Superior temporal gyrus (tissue), 1 donor: Measurements from ENCODE around the gene ZP1.
A peak's percentile ranks its signal among the peaks of the same experiment; 100 is the strongest.

Experiments
- DNase-seq: peaks from one replicate; pipeline ENCODE4 v3.0.0-alpha.2; 2016; ENCODE audit errors: extremely low spot score

The ZP1 gene

DNA sequence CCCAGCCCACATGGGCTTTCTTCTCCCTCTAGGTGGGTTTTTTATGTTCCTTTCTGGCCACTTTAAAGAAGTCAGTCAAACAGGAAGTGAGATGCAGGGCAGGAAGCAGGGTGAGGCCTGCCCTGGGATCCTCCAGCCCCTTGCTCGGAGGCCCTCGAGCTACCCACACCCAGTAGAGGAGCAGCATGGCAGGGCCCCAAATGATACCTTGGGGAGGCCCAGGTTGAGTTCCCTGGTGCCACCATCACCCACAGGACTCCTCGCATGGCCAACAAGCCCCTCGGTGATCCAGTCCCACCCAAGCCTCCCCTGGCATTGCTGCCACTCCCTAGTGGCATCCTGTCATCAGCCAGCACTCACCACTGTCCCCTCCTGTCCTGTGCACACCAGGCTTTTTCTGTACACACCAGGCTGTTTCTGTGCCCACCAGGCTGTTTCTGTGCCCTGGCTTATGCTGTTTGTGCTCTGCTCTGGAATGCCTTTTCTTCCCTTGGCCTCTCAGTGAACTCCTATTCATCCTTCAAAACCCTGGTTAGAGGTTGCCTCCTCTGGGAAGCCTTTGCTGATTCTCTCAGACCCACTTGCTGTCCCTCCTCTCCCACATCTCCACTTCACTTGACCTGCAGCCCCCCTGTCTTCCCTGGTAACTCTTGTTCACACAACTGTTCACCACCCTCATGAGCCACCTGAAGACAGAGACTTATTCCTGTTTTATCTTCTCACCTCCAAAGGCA lies 8.4 kb upstream of the ZP1 start:
- DNase-seq, result no peak

GRCh38 chr11:60859616-60860250 lies 7.6 kb upstream of the ZP1 start:
- DNase-seq, result peak; percentile 77

DNA sequence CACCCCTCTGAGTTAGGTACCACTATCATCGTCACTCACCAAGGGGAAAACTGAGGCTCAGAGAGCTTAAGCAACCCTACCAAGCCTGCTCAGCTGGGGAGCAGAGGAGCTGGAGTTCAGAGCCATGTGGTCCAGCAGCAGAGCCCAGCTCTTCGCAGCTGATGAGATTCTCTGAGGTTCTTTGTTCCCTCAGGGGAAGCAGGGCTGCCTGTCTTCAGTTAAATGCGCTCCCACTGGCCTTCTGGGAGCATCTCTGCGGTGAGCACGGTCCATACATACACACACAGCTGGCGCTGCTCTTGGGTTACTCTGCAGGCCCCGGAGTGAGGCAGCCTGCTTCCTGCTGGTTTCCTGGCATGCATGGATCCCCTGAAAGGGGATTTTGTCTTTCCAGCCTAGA lies 6.4 kb upstream of the ZP1 start:
- DNase-seq, result no peak

DNA sequence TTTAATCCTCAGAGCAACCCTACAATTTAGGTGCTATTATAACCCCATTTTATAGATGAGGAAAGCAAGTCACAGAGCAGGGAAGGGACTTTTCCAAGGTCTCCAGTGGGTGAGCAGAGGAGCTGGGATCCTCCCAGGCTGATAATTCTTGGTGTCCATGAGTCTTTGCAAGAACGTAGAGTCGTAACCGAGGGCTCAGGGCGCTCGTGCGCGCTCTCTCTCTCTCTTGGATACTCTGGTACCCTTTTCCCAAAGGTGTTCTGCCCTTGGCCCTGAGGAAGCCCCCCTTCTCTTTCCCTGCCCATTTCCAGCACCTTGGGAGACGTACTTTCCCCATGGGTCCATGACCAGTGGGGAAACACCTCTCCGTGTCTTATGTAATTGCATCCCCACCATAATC lies 5.2 kb upstream of the ZP1 start:
- no peak for DNase-seq

DNA sequence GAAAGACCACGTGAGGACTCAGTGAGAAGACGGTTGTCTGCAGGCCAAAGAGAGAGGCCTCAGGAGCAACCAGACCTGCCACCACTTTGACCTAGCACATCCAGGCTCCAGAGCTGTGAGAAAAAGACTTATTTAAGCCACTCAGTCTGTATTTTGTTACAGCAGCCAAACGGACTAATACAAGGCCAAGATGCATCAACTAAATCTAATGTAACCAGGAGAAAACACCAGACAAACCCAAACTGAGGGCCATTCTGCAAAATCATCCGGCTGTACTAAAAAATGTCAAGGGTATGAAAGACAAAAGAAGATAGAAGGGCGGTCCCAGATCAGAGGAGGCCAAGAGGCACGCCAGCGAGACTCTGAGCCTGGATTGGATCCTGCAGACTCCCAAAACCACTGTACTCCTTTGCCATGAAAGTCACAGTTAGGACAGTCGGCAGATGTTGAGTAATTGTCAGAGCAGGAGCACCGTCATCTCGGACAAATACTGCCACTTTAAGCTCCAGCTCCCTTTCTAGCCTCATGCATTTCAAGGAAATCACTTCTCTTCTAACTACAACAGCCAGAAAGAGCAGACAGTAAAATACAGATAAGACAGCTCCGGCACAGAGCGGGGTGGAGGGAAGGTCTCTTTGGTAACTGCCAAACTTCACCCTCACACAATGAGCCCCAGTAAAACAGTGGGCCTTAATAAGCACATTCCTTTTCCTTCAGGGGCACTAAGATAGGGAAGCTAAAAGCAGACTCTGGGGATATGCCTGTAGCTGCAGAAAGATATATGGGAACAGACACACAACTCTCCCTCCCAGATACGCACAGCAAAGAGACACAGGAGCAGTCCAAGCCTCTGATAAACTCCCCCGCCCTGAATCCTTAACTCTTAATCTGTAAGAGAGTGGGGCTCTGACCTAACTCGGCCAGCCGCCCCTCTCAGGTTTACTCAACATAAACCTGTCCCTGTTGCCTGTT lies 3.5 kb upstream of the ZP1 start:
- DNase-seq, result no peak

DNA sequence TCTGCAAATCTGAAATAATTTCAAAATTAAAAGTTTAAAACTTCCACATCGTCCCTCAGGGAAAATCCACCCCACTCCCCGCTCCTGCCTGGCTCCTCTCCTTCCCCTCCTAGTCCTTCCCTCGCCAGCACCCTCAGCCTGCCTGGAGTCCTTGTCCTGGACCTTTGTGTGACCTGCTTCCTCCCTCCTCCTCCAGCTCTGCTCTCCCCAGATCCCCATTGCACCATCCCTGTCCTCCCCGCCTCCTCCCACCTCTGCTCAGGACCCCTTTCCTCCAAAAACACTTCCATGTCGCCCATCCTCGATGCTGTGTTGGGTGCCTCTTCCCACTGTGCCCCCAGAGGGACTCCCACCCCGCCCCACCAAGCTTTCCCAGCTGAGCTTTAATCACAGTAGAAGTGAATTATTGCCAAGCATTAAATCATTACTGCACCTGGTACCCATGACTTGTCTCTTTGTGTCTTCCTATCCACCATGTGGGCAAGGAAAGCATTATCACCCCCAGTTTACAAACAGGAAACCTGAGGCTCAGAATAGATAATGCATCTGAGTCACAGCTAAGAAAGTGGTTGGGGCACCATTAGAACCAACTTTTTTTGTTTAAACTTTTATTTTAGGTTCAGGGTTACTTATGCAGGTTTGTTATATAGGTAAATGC lies 2.4 kb upstream of the ZP1 start:
- no peak for DNase-seq

DNA sequence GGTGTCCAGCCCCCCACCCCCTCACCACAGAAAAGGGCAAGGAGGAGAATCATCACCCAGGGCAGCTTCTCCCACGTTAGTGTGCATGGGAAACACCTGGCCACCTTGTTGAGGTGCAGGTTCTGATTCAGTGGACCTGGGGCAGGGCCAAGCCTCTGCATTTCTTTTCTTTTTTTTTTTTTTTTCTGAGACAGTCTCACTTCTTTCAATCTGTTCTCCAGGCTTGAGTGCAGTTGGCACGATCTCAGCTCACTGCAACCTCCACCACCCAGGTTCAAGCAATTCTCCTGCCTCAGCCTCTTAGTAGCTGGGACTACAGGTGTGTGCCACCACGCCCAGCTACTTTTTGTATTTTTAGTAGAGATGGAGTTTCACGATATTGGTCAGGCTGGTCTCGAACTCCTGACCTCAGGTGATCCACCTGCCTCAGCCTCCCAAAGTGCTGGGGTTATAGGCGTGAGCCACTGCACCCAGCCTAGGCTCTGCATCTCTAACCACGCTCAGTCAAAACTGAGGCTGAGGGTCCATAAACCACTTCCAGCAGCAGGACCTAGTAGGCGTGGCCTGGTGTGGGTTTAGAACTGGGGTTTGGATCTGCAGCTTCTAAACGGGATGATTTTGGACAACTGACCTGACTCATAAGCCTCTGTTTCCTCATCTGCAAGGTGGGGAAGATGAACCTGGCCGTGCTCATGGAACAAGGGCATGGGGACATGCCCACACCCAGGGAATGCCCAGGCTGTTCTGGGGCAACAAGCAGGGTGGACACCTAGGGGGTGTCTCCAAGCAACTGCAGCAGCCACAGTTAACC lies 734 bp downstream of the ZP1 start:
- DNase-seq, result no peak

GRCh38 chr11:60868682-60869450 lies 1.5 kb downstream of the ZP1 start:
- no peak for DNase-seq

- DNase-seq, result no peak
Observed at GRCh38 chr11:60869451-60869825, 2.1 kb downstream of the ZP1 start.

- no peak for DNase-seq
Observed at GRCh38 chr11:60870276-60870675, 2.9 kb downstream of the ZP1 start.

- no peak for DNase-seq
Observed at GRCh38 chr11:60870733-60871377, 3.5 kb downstream of the ZP1 start.

- no peak for DNase-seq
Observed at GRCh38 chr11:60871378-60872061, 4.2 kb downstream of the ZP1 start.

- no peak for DNase-seq
Observed at GRCh38 chr11:60872124-60872960, 5.0 kb downstream of the ZP1 start.

GRCh38 chr11:60872961-60873524 lies 5.7 kb downstream of the ZP1 start:
- DNase-seq, result no peak

DNA sequence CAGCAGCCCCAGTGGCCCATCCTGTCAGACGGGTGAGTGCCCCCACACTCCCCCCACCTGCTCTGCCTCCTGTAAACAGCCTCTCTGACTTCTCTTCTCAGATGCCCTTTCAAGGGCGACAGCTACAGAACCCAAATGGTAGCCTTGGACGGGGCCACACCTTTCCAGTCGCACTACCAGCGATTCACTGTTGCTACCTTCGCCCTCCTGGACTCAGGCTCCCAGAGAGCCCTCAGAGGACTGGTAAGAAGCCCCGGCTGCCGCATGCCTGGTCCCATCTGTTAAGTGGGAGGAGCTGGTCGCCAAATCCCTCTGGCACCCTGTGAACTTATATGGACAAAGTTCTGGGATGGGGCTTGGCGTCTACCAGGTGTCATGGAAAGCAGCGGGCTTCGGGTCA lies 6.2 kb downstream of the ZP1 start:
- no peak for DNase-seq

- DNase-seq, result no peak
Observed at GRCh38 chr11:60874421-60875365, 7.4 kb downstream of the ZP1 start.
